Measurements from ENCODE around the gene NKAIN2. TPM values are rescaled to one million over a fixed set of nuclear protein-coding genes. Genes with fewer than 3 reads are reported as not detected.

Gene NKAIN2
- total and polyA plus RNA-seq, 9 of the 15 experiments (the other 6 are each of a cell fraction or from before 2014, with no cell fraction given): not detected

GRCh38 chr6:123990376-123990775, 186.7 kb downstream of the NKAIN2 start:
- Histone ChIP-seq H3K4me3 (no peak overlapping the region), H3K27me3 (ENCODE audit: control insufficient read depth in 2 of 2, insufficient read depth in 2 of 2, low read length in 2 of 2) (no peaks in the 10 kb centered on the region), H2AFZ (ENCODE audit: low read depth, low read length) (no peak overlapping the region), H3K4me2 (ENCODE audit: insufficient read depth, low read length) (no peak overlapping the region), H3K36me3 (ENCODE audit: control insufficient read depth, insufficient read depth, low read length) (no peaks in the 10 kb centered on the region), H3K9ac (ENCODE audit: insufficient read depth in 1 of 2, low read depth in 2 of 2, low read length in 2 of 2) (no peak overlapping the region), H3K9me3 (replicated peaks; ENCODE audit: control insufficient read depth, insufficient read depth, low read depth, low read length) (no peaks in the 10 kb centered on the region), H3K79me2 (ENCODE audit: control insufficient read depth, insufficient read depth, low read length) (no peaks in the 10 kb centered on the region), H4K20me1 (replicated peaks; ENCODE audit: control insufficient read depth, insufficient read depth, low read length) (no peaks in the 10 kb centered on the region), H3K9me1 (ENCODE audit: control insufficient read depth, insufficient read depth, low read length) (no peaks in the 10 kb centered on the region), H3K27ac (ENCODE audit: extremely low read depth, low read depth, low read length) (no peak overlapping the region), H3K4me1 (replicated peaks in 1 of 2; ENCODE audit: control insufficient read depth in 2 of 2, insufficient read depth in 2 of 2, low read length in 2 of 2) (no peaks in the 10 kb centered on the region)
- CTCF ChIA-PET (ENCODE audit: low intra/inter-chr PET ratio): no interaction called here
- BruUV-seq (replicated peaks): no TSS peak
- no peak for FAIRE-seq
- ATAC-seq: no peak
- 3% methylated on average over 2 of the region's 2 CpGs for WGBS (ENCODE audit: insufficient coverage, low coverage, missing lambda C conversion rate)
- POLR2A ChIA-PET: no interaction called here
- intact Hi-C loops (cut with micrococcal nuclease): no loop called here
- DNase-seq (ENCODE audit: extremely low read depth in 1 of 4, low spot score in 3 of 4): no peak
- in situ Hi-C loops (cut with MboI): no loop called here
- no peak for TF ChIP-seq ZBTB12 (CRISPR knock-in tag; IDR thresholded peaks at IDR 0.05)
- TF ChIP-seq E2F1 (CRISPR knock-in tag; IDR thresholded peaks at IDR 0.05): no peak
- no peak for TF ChIP-seq ZBTB49 (CRISPR knock-in tag; IDR thresholded peaks at IDR 0.05; ENCODE audit: borderline replicate concordance)
- no peak for TF ChIP-seq LARP7 (IDR thresholded peaks at IDR 0.05)
- TF ChIP-seq ZNF263 (CRISPR knock-in tag; IDR thresholded peaks at IDR 0.05; ENCODE audit: borderline replicate concordance): no peak
- TF ChIP-seq OTX1 (CRISPR knock-in tag; IDR thresholded peaks at IDR 0.05): no peak
- no peak for TF ChIP-seq NR2F6 (CRISPR knock-in tag; IDR thresholded peaks at IDR 0.05)
- TF ChIP-seq SMC3 (conservative IDR thresholded peaks at IDR 0.05; ENCODE audit: insufficient read depth, low read depth, low read length): no peak
- no peak for TF ChIP-seq BCLAF1 (IDR thresholded peaks at IDR 0.05; ENCODE audit: borderline replicate concordance in 1 of 2, control insufficient read depth in 1 of 2, low read depth in 2 of 2, low read length in 1 of 2)
- TF ChIP-seq ELF4 (CRISPR knock-in tag; IDR thresholded peaks at IDR 0.05): no peak
- TF ChIP-seq ZNF589 (CRISPR knock-in tag; IDR thresholded peaks at IDR 0.05; ENCODE audit: low read depth): no peak
- TF ChIP-seq ZNF253 (CRISPR knock-in tag; conservative IDR thresholded peaks at IDR 0.05): no peak
- TF ChIP-seq RBM39 (optimal IDR thresholded peaks at IDR 0.05; ENCODE audit: low read depth, low read length): no peak
- no peak for TF ChIP-seq THAP7 (CRISPR knock-in tag; IDR thresholded peaks at IDR 0.05)
- TF ChIP-seq NCOA6 (IDR thresholded peaks at IDR 0.05): no peak
